HEK293T (cell line): ENCODE results near the gene LTBP2.

Source experiments
- CTCF ChIA-PET: fragments of 350-600 bp; formaldehyde crosslinking; extraction: SDS; loops from one replicate; lab custom pipeline; 2021; ENCODE audit warnings: antibody characterized with exemption, inconsistent platforms; lab: Yijun Ruan, JAX
- POLR2A ChIA-PET: fragments of 350-600 bp; formaldehyde crosslinking; extraction: SDS; loops from one replicate; lab custom pipeline; 2020; ENCODE audit warnings: antibody characterized with exemption, inconsistent platforms; lab: Yijun Ruan, JAX
- DNase-seq: peaks from one replicate; pipeline ENCODE4 v3.0.0; 2012; ENCODE audit warnings: mixed read lengths; ENCODE audit errors: extremely low spot score
- ARNT ChIP-seq: fragments of 450-650 bp; IDR thresholded peaks from 2 replicates; pipeline ENCODE4 v1.6.1; 2017; ENCODE audit warnings: mild to moderate bottlenecking
- BHLHE40 ChIP-seq: fragments of 450-650 bp; IDR thresholded peaks from 2 replicates; pipeline ENCODE4 v1.6.1; 2016; ENCODE audit warnings: mild to moderate bottlenecking, moderate library complexity, borderline replicate concordance
- CTBP1 ChIP-seq: fragments of 450-650 bp; IDR thresholded peaks from 2 replicates; pipeline ENCODE4 v1.6.1; 2016; ENCODE audit warnings: borderline replicate concordance
- ELF4 ChIP-seq: fragments of 450-650 bp; IDR thresholded peaks from 2 replicates; pipeline ENCODE4 v1.6.1; 2017; ENCODE audit warnings: antibody characterized with exemption
- FOXA1 ChIP-seq: fragments of 450-650 bp; IDR thresholded peaks from 2 replicates; pipeline ENCODE4 v1.6.1; 2016; ENCODE audit warnings: mild to moderate bottlenecking
- FOXK2 ChIP-seq: fragments of 450-650 bp; IDR thresholded peaks from 2 replicates; pipeline ENCODE4 v1.6.1; 2016; ENCODE audit warnings: mild to moderate bottlenecking
- FOXM1 ChIP-seq: fragments of 450-650 bp; IDR thresholded peaks from 2 replicates; pipeline ENCODE4 v1.6.1; 2017; ENCODE audit warnings: mild to moderate bottlenecking, borderline replicate concordance
- HDGF ChIP-seq: fragments of 450-650 bp; IDR thresholded peaks from 2 replicates; pipeline ENCODE4 v1.6.1; 2017; ENCODE audit warnings: antibody characterized with exemption, borderline replicate concordance
- L3MBTL2 ChIP-seq: fragments of 450-650 bp; conservative IDR thresholded peaks from 2 replicates; pipeline ENCODE4 v1.6.1; 2016; ENCODE audit warnings: mild to moderate bottlenecking
- LEF1 ChIP-seq: fragments of 450-650 bp; IDR thresholded peaks from 2 replicates; pipeline ENCODE4 v1.6.1; 2017; ENCODE audit warnings: mild to moderate bottlenecking, borderline replicate concordance
- NFRKB ChIP-seq: fragments of 450-650 bp; IDR thresholded peaks from 2 replicates; pipeline ENCODE4 v1.6.1; 2016; ENCODE audit warnings: mild to moderate bottlenecking, moderate library complexity
- SP1 ChIP-seq: fragments of 450-650 bp; IDR thresholded peaks from 2 replicates; pipeline ENCODE4 v1.6.1; 2017
- SUZ12 ChIP-seq: fragments of 450-650 bp; IDR thresholded peaks from 2 replicates; pipeline ENCODE4 v1.6.1; 2016; ENCODE audit warnings: mild to moderate bottlenecking
- TARDBP ChIP-seq: fragments of 450-650 bp; IDR thresholded peaks from 2 replicates; pipeline ENCODE4 v1.6.1; 2016
- ZNF384 ChIP-seq: fragments of 450-650 bp; IDR thresholded peaks from 2 replicates; pipeline ENCODE4 v1.6.1; 2016
- TF ChIP-seq, protein P1 (sequence below): fragments of 450-650 bp; IDR thresholded peaks from 2 replicates; pipeline ENCODE4 v1.6.1; 2016

LTBP2 gene

DNA sequence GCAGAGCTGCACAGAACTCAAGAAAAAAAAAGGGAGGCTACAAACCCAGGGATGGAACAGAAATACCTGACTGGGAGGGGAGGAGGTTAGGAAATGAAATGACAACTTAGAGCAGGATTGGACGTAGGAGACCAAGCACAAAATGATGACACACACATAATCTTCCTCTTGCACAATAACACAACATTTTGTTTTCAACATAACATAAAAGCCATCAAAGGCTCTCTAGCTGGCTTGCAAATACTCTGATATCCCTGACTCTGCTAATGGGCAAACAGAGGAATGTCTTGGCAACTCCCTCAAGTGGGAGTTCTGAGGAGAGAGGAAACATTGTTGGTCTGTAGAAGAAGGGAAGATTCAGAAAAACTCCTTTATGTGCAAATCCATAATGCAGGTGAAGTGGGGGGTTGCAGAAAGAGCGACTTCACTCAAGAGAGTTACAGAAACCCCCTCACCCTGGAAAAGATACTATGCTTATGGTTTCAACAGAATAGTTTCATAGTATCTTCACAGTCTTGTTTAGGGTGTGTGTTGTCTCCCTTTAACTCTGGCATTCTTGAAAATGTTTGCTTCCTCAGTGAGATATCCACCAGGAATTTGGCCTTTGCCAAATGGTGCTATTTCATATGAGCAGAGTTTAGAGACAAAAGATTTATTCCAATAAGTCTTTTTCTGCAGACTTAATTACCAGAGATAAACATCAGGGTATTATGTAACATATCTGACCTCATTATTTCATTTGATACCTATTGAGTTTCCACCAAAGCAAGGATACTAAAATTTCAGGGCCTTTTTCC, 43.8 kb upstream of the LTBP2 start:
- TF ChIP-seq FOXK2: no peak
- no peak for TF ChIP-seq LEF1
- no peak for TF ChIP-seq ARNT
- no peak for TF ChIP-seq FOXM1
- no peak for TF ChIP-seq TARDBP
- no peak for TF ChIP-seq NFRKB
- TF ChIP-seq CTBP1: no peak
- TF ChIP-seq SP1: no peak
- TF ChIP-seq HDGF: no peak
- no peak for TF ChIP-seq BHLHE40
- no peak for TF ChIP-seq L3MBTL2
- TF ChIP-seq FOXA1: no peak
- TF ChIP-seq, protein P1, sequence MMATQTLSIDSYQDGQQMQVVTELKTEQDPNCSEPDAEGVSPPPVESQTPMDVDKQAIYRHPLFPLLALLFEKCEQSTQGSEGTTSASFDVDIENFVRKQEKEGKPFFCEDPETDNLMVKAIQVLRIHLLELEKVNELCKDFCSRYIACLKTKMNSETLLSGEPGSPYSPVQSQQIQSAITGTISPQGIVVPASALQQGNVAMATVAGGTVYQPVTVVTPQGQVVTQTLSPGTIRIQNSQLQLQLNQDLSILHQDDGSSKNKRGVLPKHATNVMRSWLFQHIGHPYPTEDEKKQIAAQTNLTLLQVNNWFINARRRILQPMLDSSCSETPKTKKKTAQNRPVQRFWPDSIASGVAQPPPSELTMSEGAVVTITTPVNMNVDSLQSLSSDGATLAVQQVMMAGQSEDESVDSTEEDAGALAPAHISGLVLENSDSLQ: no peak
- no peak for TF ChIP-seq SUZ12
- TF ChIP-seq ZNF384: no peak
- no peak for TF ChIP-seq ELF4
- ChIA-PET POLR2A (no interaction called here), CTCF (no interaction called here)
- DNase-seq: no peak

GRCh38 chr14:74654931-74655330, 42.9 kb upstream of the LTBP2 start:
- no peak for DNase-seq
- POLR2A ChIA-PET: no interaction called here
- CTCF ChIA-PET: no interaction called here
- TF ChIP-seq ZNF384 (no peak), SP1 (no peak)

- CTCF ChIA-PET: interaction anchor here (0.6 to 0.7 kb wide), 2 partner anchors 14 to 358 kb away, joined by 3 to 6 read pairs; no protein-coding TSS in a partner anchor
- DNase-seq: no peak
- POLR2A ChIA-PET: no interaction called here
- no peak for TF ChIP-seq L3MBTL2
- no peak for TF ChIP-seq TARDBP
- TF ChIP-seq FOXA1: no peak
- TF ChIP-seq, protein P1: no peak
- no peak for TF ChIP-seq ARNT
- no peak for TF ChIP-seq SUZ12
- TF ChIP-seq NFRKB: no peak
- no peak for TF ChIP-seq ELF4
Observed at GRCh38 chr14:74653386-74654138, 41.5 kb upstream of the LTBP2 start.

- TF ChIP-seq TARDBP: no peak
- TF ChIP-seq ZNF384: no peak
- TF ChIP-seq FOXA1: no peak
- no peak for TF ChIP-seq HDGF
- no peak for TF ChIP-seq BHLHE40
- TF ChIP-seq, protein P1: no peak
- TF ChIP-seq ARNT: no peak
- TF ChIP-seq FOXK2: no peak
- no peak for TF ChIP-seq NFRKB
- no peak for TF ChIP-seq SP1
- no peak for TF ChIP-seq LEF1
- no peak for TF ChIP-seq SUZ12
- no peak for TF ChIP-seq CTBP1
- no peak for TF ChIP-seq ELF4
- no peak for TF ChIP-seq L3MBTL2
- TF ChIP-seq FOXM1: no peak
- POLR2A ChIA-PET: no interaction called here
- DNase-seq: no peak
- CTCF ChIA-PET: no interaction called here
Observed at GRCh38 chr14:74652541-74652940, 40.5 kb upstream of the LTBP2 start.

GRCh38 chr14:74650927-74651686, 39.1 kb upstream of the LTBP2 start:
- CTCF ChIA-PET: interaction anchor here (0.9 kb wide), 1 partner anchor 9 kb away, joined by 6 read pairs; no protein-coding TSS in a partner anchor
- DNase-seq: no peak
- POLR2A ChIA-PET: no interaction called here
- no peak for TF ChIP-seq BHLHE40

DNA sequence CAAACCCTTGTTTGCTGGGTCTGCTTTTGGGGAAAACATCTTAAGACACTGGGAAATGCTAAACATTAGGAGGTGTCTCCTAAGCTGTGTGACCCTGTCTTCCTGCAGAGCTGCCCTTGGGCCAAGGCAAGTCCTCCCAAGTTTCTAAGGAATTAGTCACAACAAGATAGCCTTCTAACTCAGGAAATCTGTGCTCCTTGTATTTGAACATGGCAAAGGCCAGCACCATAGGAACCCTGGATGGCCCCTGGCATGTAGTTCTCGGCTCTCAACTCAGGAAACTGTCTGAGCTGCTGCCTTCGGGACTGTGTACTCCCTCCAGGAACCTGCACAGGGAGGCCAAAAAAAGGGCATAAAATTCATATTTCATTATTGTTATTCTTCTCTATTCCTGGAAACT, 37.6 kb upstream of the LTBP2 start:
- TF ChIP-seq ELF4: no peak
- TF ChIP-seq, protein P1: no peak
- no peak for TF ChIP-seq LEF1
- no peak for TF ChIP-seq ARNT
- TF ChIP-seq L3MBTL2: no peak
- TF ChIP-seq FOXM1: no peak
- no peak for TF ChIP-seq FOXK2
- TF ChIP-seq SUZ12: no peak
- no peak for TF ChIP-seq HDGF
- TF ChIP-seq ZNF384: no peak
- no peak for TF ChIP-seq FOXA1
- no peak for TF ChIP-seq NFRKB
- TF ChIP-seq CTBP1: no peak
- no peak for TF ChIP-seq SP1
- TF ChIP-seq TARDBP: no peak
- TF ChIP-seq BHLHE40: no peak
- ChIA-PET CTCF (interaction anchor here (0.6 kb wide), 1 partner anchor 37 kb away, joined by 4 read pairs; no protein-coding TSS in a partner anchor), POLR2A (no interaction called here)
- DNase-seq: no peak
